Prostate gland (tissue), 2 donors: Measurements from ENCODE around the gene FBXL7.
A peak's percentile ranks its signal among the peaks of the same experiment; 100 is the strongest.

Experiments used
- POLR2A ChIP-seq: fragments of 450-650 bp; IDR thresholded peaks from one replicate; pipeline ENCODE4 v1.6.1; 2016; ENCODE audit warnings: antibody characterized with exemption, mild to moderate bottlenecking
- POLR2AphosphoS5 ChIP-seq: sonication (generic); formaldehyde crosslinking; IDR thresholded peaks from one replicate; pipeline ENCODE4 v1.6.1; 2017; ENCODE audit warnings: antibody characterized with exemption
- TF ChIP-seq, protein P1 (sequence below), 4 experiments: fragments of 200-600 bp in 2 of 4; fragments of 450-650 bp in 2 of 4; sonication (generic) in 2 of 4; IDR thresholded peaks; 1 replicate in 3 of 4; 2 replicates in 1 of 4; pipeline ENCODE4 v1.5.1; 2016 to 2019; ENCODE audit warnings: antibody characterized with exemption in 4 of 4, mild to moderate bottlenecking in 2 of 4, moderate library complexity in 2 of 4

DNA sequence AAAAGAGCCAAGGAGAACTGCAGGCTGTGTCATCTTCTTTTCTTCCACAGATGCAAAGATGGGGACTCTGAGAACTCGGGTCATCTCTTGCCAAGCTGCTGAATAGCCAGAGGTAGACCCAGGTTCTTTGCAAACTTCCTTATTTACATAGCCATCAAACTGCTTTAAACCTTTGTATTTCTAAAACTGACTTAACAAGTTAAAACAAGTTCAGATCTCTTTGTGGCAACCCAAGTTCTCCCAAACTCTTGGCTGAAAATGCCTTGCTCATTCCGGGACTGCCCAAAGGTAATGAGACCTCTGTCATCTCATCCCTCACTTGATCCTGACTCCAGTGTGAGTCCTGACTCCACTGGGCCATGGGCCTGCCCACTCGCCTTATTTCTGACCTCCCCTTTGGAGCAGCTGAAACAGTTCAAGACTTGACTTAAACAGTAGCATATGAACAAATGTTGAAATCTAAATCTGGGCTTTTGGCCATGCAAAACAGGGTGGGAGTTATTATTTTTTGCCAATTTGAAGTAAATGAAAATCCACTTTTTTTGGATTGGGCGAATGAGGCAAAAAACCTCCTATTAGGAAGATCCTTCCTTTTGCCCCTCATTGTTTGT is 50.6 kb downstream of the FBXL7 start:
- TF ChIP-seq, protein P1, sequence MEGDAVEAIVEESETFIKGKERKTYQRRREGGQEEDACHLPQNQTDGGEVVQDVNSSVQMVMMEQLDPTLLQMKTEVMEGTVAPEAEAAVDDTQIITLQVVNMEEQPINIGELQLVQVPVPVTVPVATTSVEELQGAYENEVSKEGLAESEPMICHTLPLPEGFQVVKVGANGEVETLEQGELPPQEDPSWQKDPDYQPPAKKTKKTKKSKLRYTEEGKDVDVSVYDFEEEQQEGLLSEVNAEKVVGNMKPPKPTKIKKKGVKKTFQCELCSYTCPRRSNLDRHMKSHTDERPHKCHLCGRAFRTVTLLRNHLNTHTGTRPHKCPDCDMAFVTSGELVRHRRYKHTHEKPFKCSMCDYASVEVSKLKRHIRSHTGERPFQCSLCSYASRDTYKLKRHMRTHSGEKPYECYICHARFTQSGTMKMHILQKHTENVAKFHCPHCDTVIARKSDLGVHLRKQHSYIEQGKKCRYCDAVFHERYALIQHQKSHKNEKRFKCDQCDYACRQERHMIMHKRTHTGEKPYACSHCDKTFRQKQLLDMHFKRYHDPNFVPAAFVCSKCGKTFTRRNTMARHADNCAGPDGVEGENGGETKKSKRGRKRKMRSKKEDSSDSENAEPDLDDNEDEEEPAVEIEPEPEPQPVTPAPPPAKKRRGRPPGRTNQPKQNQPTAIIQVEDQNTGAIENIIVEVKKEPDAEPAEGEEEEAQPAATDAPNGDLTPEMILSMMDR (IDR thresholded peaks at IDR 0.05), result no peak
- TF ChIP-seq POLR2A (no peak), POLR2AphosphoS5 (peak; percentile 56)
